ENCODE results near the gene LRP8. TPM values are rescaled to one million over a fixed set of nuclear protein-coding genes. Genes with fewer than 3 reads are reported as not detected.

Gene LRP8
- total RNA-seq, result 7.7 and 7.9 TPM in 2 replicates

DNA sequence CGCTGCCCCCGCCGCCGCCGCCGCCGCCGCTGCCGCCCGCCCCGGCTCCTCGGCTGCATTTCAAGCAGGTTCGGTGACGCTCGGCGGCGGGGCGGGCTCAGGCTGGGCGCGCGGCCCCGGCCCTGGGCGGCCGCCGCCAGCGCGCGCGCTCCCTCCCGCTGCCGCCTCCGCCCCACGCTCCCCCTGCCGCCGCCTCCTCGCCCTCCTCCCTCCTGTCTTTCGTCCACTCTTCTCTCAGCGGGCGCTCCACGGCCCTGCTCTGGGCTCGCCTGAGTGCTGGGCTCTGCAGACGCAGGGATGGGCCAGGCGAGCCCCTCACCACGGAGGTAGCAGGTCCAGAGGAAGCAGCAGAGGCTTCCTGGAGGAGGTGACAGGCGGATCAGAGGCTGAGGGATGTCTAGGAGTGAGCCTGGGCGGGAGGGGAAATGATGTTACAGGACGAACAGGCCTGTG is at the start of gene LRP8:
Gene LRP8, minus strand, starts transcription at position 62 of the 453 bp plus-strand sequence. CDS start 158 bp downstream, outside the sequence.

DNA sequence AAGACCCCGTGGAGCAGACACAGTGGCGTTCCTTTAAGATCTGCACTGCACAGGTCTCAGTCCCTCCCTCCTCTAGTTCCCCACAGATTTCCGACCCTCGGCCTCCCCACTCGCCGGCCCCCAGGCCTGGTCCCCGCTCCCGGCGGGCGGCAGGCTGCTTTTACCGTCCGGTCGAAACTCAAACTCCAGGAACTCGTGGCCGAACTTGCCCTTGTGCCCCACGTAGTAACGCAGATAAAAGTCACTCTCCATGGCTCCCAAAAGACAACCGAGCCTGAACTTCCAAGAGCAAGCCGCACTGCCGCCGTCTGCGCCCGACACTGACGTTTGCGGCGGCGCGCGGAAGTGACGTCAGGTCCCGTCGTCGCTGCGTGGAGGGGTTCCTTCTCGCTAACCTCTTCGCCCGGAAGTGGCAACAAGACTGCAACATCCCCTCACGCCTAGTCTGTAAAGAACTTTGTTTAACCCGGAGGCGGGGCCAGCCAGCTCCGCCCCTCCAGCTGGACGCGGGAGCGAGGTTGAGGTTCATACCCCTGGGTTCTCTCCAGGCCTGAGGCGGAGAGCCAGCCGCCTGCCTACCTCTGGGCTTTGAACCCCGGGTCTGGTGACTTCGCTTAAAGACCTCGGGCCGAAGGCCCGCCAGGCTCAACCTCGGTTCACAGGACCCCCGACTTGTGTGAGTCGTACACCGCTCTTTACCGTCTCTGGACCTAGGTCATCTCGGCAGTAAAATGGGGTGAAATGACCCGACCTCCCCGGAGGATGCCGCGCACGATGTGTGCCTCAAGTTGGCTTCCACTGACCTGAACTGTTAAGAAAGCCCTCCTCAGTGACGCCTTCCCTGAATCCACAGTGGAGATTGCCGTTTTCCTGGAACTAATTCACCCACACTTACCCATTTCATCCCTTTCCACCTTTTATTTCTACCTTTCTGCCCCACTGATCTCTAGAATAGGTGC is 89.4 kb downstream of the LRP8 start, which contains the start of gene MAGOH:
Gene MAGOH, minus strand, starts transcription at position 322 of the 959 bp plus-strand sequence. Its CDS starts 70 bp downstream, at position 252.

DNA sequence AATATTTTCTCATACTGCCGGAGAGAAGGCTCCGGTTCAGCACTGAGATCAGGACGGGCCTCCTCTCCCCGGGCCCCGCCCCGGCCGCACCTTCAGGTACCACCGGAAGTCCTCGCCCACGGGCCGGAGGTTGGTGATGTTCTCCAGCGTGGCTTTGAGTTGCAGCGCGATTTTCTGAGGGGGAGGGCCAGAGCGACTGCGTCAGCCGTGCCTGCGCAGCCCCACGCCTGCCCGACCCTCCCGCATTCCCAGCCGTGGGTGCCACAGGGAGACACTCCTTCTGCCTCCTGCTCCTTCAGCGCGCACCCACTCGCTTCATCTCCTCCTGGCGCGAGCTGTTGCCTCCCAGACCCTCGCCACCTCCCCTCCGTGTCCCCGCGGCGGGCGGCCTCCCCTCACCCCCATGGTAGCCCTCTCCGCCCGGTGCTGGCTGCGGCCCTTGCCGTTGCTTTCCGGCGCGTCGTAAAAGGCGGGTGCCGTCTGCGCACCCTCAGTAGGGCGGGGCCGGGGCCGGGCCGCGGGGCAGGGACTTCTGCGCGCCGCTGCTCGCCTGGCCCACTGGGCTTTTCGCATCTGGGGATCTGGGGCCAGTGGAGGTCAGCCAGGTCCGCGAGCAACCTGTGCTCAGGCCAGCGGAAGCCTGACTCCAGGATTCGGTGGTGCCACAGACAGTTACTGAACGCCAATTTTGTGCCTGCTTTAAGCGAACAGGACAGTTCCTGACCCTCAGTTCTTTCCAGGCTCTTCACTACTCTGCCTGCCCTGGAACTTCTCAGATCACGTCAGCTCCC is 107.5 kb downstream of the LRP8 start, which contains the start of gene CZIB:
Gene CZIB, minus strand, starts transcription at position 464 of the 791 bp plus-strand sequence. Its CDS starts 59 bp downstream, at position 405.

DNA sequence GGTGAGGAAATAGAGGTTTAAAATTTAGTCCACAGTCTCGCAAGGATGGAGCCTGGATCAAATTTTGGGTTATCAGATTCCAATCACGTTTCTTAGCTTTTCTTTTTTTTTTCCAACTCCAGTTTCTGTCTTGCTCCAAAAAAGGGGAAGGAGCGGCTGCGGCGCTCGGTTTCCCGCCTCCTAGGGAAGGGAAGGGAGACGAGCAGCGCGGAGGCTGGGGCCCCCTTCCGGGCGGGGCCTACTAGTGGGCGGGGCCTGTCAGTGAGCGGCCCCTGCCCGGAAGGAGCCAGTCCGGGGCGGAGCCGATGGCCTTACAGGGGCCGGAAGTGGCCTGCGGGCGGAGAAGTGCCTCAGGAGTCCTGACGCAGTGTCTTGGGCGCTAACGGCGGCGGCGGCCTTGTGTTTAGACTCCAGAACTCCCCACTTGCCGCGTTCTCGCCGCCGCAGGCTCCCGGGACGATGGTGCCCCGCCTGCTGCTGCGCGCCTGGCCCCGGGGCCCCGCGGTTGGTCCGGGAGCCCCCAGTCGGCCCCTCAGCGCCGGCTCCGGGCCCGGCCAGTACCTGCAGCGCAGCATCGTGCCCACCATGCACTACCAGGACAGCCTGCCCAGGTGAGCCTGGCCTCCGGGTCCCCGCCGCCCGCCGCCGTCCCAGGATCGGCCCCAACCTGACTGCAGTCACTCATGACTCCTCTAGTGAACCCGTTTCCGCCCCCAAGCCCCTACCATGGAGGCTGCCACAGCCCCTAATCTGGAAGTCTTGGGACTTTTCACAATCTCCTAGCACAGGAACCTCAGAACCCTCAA is 131.2 kb downstream of the LRP8 start, which contains the start of gene CPT2:
Gene CPT2, plus strand, starts transcription at position 340 of the 806 bp plus-strand sequence. Its CDS starts 120 bp downstream, at position 460.

Other genes starting within 250 kb of the LRP8 start
- gene SLC1A7, start 185.4 kb downstream of the LRP8 start, total RNA-seq, result not detected in 2 replicates
- 9.2 and 10.7 TPM in 2 replicates for gene CPT2, start 131.2 kb downstream of the LRP8 start, total RNA-seq
- 41.8 and 50.8 TPM in 2 replicates for gene CZIB, start 107.4 kb downstream of the LRP8 start, total RNA-seq
- 44.9 and 48.6 TPM in 2 replicates for gene MAGOH, start 89.6 kb downstream of the LRP8 start, total RNA-seq
- gene DMRTB1, start 131.3 kb upstream of the LRP8 start, total RNA-seq, result not detected in 2 replicates